OCI-LY7 (cell line): ENCODE results near the gene NEDD9.

ENCODE experiments used
- EZH2phosphoT487 ChIP-seq: fragments of 200-600 bp; sonication (generic); IDR thresholded peaks from 2 replicates; pipeline ENCODE4 v1.6.1; 2018; ENCODE audit warnings: low read depth, borderline replicate concordance, mild to moderate bottlenecking, mixed run types, antibody characterized with exemption, low read length, moderate library complexity, mixed read lengths
- TF ChIP-seq, protein P1 (sequence below): fragments of 200-600 bp; sonication (generic); conservative IDR thresholded peaks from 2 replicates; pipeline ENCODE4 v1.5.1; 2014; ENCODE audit warnings: mild to moderate bottlenecking, antibody characterized with exemption, low read length, moderate library complexity, mixed read lengths

DNA sequence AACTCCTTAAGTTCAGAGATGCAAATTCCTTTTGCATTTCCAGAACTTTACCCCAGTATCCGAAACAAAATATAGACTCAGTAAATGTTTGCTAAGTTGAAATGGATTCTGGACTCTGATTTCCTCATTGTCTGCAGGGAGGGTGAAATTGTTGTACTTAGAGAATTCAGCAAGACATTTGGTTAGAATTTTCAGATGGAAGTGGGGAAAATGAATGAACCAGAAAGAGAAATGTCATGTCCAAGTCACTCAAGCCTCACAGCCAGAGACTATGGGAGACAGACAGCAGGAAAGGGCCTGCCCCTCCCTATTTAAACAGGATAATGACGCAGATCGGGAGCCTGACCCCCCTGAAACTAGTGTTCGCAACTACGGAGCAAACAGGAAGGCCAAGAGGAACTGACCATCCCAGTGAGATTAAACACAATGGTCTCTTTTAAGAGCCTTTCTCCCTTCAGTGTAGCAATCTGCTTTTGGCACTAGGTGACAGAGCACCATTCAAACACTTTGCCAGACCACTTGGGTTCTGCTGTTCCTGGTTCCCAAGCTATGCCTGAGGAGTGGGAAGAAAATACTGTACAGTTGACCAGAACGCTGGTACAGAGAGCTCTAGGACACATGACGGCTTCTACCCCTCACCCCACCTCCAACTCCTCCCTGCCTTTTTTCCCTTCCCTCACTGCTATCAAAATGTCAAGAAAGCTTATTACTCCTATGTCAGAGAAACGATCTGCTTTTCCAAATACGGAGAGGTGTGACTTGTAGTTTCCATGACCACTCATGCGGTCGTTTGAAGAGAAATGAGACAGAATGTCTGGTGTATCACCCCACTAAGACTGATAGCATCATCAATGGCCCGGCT lies 13.7 kb downstream of the NEDD9 start:
- TF ChIP-seq, protein P1, sequence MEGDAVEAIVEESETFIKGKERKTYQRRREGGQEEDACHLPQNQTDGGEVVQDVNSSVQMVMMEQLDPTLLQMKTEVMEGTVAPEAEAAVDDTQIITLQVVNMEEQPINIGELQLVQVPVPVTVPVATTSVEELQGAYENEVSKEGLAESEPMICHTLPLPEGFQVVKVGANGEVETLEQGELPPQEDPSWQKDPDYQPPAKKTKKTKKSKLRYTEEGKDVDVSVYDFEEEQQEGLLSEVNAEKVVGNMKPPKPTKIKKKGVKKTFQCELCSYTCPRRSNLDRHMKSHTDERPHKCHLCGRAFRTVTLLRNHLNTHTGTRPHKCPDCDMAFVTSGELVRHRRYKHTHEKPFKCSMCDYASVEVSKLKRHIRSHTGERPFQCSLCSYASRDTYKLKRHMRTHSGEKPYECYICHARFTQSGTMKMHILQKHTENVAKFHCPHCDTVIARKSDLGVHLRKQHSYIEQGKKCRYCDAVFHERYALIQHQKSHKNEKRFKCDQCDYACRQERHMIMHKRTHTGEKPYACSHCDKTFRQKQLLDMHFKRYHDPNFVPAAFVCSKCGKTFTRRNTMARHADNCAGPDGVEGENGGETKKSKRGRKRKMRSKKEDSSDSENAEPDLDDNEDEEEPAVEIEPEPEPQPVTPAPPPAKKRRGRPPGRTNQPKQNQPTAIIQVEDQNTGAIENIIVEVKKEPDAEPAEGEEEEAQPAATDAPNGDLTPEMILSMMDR = no peak
- TF ChIP-seq EZH2phosphoT487 = no peak
